Measurements from ENCODE around the gene AGAP1. TPM values are rescaled to one million over a fixed set of nuclear protein-coding genes. Genes with fewer than 3 reads are reported as not detected.

The AGAP1 gene
- polyA plus RNA-seq, 2 of the 4 experiments (the other 2 are of a cell fraction), result 20.2 to 21.9 TPM

DNA sequence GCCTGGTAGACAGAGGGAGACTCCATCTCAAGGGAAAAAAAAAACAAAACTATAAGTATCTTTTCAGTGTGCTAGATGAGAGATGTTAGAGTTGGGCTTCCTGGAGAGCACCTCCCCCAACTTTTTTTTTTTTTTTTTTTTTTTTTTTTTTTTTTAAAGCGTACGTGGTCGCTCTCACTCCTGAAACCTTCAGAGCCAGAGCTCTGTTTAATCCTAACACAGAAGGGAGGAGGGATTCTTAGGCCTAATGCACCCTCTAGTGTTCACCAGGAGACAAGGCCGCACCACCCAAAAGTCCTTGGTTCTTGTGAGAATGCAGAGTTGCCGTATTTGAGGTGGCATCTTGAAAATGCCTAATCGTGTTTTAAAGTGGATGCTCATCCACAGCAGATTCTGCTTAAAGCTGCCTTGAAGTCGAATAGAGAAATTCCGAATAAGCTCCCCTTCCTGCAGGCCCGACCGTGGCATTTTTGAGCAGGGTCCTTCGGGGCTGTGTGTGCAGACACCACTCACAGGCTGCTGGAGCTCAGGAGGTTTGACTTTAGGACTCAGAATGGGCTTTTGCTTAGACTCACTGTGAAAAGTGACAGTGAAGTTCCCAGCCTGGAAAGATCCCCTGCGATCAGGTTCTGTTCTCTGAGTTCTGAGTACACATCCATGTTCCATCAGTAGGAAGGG is 252.6 kb downstream of the AGAP1 start:
- no peaks in the 10 kb centered on the region; the same call in 2 of the 3 replicates for H3K4me1 ChIP-seq
- peak; percentile 76 to 90 for DNase-seq (ENCODE audit: low read depth in 1 of 2, low spot score in 1 of 2)
- FAIRE-seq, result no peak
- TF ChIP-seq NPAS2 (CRISPR knock-in tag; IDR thresholded peaks at IDR 0.05; ENCODE audit: borderline replicate concordance) (no peak), ZSCAN20 (CRISPR knock-in tag; IDR thresholded peaks at IDR 0.05) (no peak), PHF8 (IDR thresholded peaks at IDR 0.05; ENCODE audit: borderline replicate concordance, low read depth) (no peak), JUN (IDR thresholded peaks at IDR 0.05) (no peak), CTCF (IDR thresholded peaks at IDR 0.05) (peak; percentile 80), CEBPB (IDR thresholded peaks at IDR 0.05) (no peak), ZNF302 (CRISPR knock-in tag; IDR thresholded peaks at IDR 0.05) (no peak), SMC3 (IDR thresholded peaks at IDR 0.05) (peak; percentile 62; the same call in 2 of the 3 replicates), RAD21 (conservative IDR thresholded peaks at IDR 0.05 in 1 of 2, IDR thresholded peaks at IDR 0.05 in 1 of 2) (peak; percentile 86)
- TF ChIP-seq, protein P1, sequence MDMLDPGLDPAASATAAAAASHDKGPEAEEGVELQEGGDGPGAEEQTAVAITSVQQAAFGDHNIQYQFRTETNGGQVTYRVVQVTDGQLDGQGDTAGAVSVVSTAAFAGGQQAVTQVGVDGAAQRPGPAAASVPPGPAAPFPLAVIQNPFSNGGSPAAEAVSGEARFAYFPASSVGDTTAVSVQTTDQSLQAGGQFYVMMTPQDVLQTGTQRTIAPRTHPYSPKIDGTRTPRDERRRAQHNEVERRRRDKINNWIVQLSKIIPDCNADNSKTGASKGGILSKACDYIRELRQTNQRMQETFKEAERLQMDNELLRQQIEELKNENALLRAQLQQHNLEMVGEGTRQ (IDR thresholded peaks at IDR 0.05), result no peak
- no peak overlapping the region for H3K4me2 ChIP-seq
- H3K27ac ChIP-seq, result no peak overlapping the region
- POLR2A ChIA-PET, result no interaction called here
- H3K9me3 ChIP-seq, result no peaks in the 10 kb centered on the region
- no peak overlapping the region for H3K4me3 ChIP-seq
- CTCF ChIA-PET, result interaction anchor here (0.6 to 11.9 kb wide), 77 partner anchors 10 to 1641 kb away, joined by 3 to 190 read pairs (median 4); no protein-coding TSS in a partner anchor
- WGBS (ENCODE audit: missing lambda C conversion rate), result 41% methylated on average over 12 of the region's 12 CpGs
- ATAC-seq, result peak; percentile 96 to 99

DNA sequence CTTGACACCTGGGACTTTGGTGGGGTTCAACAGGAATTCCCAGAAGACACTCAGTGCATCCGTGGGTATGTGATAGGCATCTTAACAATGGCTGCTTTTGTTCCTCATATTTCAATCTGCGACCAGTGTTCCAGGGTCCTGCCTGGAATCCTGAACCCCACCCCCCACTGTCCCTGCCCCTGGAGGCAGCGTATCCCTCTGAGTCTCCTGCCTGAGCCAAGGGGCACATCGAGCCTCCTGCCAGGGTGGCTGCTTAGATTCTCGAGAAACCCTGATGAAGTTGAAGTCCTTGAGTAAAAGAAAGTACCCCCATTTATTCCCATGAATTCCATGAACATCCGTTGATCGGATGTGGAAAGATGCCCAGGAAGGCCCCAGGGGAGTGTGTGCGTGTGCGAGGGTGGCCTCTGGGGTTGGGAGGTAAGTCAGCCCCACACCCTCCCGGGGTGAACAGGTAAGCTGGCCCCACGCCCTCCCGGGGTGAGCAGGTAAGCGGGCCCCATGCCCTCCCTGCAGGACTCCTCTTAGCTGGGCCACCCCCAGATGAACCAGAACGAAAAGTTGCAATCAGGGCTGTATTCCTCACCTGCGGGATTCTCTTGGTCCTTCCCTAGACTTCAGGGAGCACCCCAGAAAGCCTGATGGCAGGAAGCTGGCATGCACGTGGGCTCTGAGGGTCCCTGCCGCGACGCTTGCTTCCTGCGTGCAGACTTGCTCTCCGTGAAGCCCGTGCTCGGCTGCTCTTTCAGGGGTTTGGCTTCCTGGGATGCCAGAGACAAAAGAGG is 253.3 kb downstream of the AGAP1 start:
- no peak for FAIRE-seq
- POLR2A ChIA-PET, result no interaction called here
- H3K27ac ChIP-seq, result no peak overlapping the region
- H3K4me1 ChIP-seq, result no peaks in the 10 kb centered on the region; the same call in 2 of the 3 replicates
- WGBS (ENCODE audit: missing lambda C conversion rate), result 85% methylated on average over 23 of the region's 23 CpGs
- no peak overlapping the region for H3K4me3 ChIP-seq
- CTCF ChIA-PET, result interaction anchor here (0.6 to 11.9 kb wide), 59 partner anchors 8 to 913 kb away, joined by 3 to 190 read pairs (median 5); no protein-coding TSS in a partner anchor
- TF ChIP-seq CHD4 (IDR thresholded peaks at IDR 0.05; ENCODE audit: borderline replicate concordance) (no peak), ZNF302 (CRISPR knock-in tag; IDR thresholded peaks at IDR 0.05) (no peak), HOXA7 (CRISPR knock-in tag; IDR thresholded peaks at IDR 0.05) (no peak), CTCF (IDR thresholded peaks at IDR 0.05) (no peak), ZFP36 (IDR thresholded peaks at IDR 0.05; ENCODE audit: borderline replicate concordance, partially characterized antibody) (no peak), SMC3 (IDR thresholded peaks at IDR 0.05) (no peak), ESRRA (IDR thresholded peaks at IDR 0.05; ENCODE audit: borderline replicate concordance, low read length) (no peak), MYC (IDR thresholded peaks at IDR 0.05; ENCODE audit: borderline replicate concordance, low read length) (no peak), HOXB5 (CRISPR knock-in tag; IDR thresholded peaks at IDR 0.05) (no peak), CBX2 (IDR thresholded peaks at IDR 0.05; ENCODE audit: borderline replicate concordance, low read depth) (no peak)
- TF ChIP-seq, protein P2, sequence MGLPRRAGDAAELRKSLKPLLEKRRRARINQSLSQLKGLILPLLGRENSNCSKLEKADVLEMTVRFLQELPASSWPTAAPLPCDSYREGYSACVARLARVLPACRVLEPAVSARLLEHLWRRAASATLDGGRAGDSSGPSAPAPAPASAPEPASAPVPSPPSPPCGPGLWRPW (IDR thresholded peaks at IDR 0.05), result no peak
- TF ChIP-seq, protein P3, sequence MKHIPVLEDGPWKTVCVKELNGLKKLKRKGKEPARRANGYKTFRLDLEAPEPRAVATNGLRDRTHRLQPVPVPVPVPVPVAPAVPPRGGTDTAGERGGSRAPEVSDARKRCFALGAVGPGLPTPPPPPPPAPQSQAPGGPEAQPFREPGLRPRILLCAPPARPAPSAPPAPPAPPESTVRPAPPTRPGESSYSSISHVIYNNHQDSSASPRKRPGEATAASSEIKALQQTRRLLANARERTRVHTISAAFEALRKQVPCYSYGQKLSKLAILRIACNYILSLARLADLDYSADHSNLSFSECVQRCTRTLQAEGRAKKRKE (CRISPR knock-in tag; IDR thresholded peaks at IDR 0.05; ENCODE audit: low read depth), result no peak
- TF ChIP-seq, protein P4, sequence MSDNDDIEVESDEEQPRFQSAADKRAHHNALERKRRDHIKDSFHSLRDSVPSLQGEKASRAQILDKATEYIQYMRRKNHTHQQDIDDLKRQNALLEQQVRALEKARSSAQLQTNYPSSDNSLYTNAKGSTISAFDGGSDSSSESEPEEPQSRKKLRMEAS (IDR thresholded peaks at IDR 0.05), result no peak
- TF ChIP-seq, protein P5, sequence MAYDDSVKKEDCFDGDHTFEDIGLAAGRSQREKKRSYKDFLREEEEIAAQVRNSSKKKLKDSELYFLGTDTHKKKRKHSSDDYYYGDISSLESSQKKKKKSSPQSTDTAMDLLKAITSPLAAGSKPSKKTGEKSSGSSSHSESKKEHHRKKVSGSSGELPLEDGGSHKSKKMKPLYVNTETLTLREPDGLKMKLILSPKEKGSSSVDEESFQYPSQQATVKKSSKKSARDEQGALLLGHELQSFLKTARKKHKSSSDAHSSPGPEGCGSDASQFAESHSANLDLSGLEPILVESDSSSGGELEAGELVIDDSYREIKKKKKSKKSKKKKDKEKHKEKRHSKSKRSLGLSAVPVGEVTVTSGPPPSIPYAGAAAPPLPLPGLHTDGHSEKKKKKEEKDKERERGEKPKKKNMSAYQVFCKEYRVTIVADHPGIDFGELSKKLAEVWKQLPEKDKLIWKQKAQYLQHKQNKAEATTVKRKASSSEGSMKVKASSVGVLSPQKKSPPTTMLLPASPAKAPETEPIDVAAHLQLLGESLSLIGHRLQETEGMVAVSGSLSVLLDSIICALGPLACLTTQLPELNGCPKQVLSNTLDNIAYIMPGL (CRISPR knock-in tag; IDR thresholded peaks at IDR 0.05; ENCODE audit: borderline replicate concordance), result no peak
- no peak overlapping the region for H3K4me2 ChIP-seq
- no peak for DNase-seq (ENCODE audit: low read depth in 1 of 2, low spot score in 1 of 2)
- H3K9me3 ChIP-seq, result no peaks in the 10 kb centered on the region
- ATAC-seq, result no peak

Data from A549 (cell line).